Spleen (tissue), 11 donors: ENCODE data around the gene JAM3. TPM values are rescaled to one million over a fixed set of nuclear protein-coding genes. Genes with fewer than 3 reads are reported as not detected.

Source experiments
- DNase-seq: peaks from one replicate; pipeline ENCODE4 v3.0.0-alpha.2; 2020
- H3K27ac ChIP-seq, 8 donors: fragments of 200-600 bp; sonication (generic) in 7 of 8; 1 replicate in 4 of 8; 2 replicates in 4 of 8; pipeline versions ENCODE4 v1.5.0 to v1.8.0; 2016 to 2021; ENCODE audit warnings: inconsistent platforms in 4 of 8, mild to moderate bottlenecking in 4 of 8, moderate library complexity in 1 of 8
- H3K27me3 ChIP-seq, 7 donors: fragments of 200-600 bp; sonication (generic) in 6 of 7; replicated peaks in 1 of 7; 1 replicate in 4 of 7; 2 replicates in 3 of 7; pipeline versions ENCODE4 v1.5.0 to v1.8.0; 2016 to 2021; ENCODE audit warnings: inconsistent platforms in 3 of 7, mild to moderate bottlenecking in 1 of 7
- H3K36me3 ChIP-seq, 6 donors: fragments of 200-600 bp; sonication (generic) in 5 of 6; 1 replicate in 4 of 6; 2 replicates in 2 of 6; pipeline versions ENCODE4 v1.5.0 to v1.8.0; 2016 to 2021; ENCODE audit warnings: inconsistent platforms in 2 of 6
- H3K4me1 ChIP-seq, 6 donors: fragments of 200-600 bp; sonication (generic) in 5 of 6; 1 replicate in 3 of 6; 2 replicates in 3 of 6; pipeline versions ENCODE4 v1.5.0 to v1.8.0; 2016 to 2021; ENCODE audit warnings: inconsistent platforms in 3 of 6
- H3K4me3 ChIP-seq, 8 donors: fragments of 200-600 bp; sonication (generic) in 7 of 8; 1 replicate in 4 of 8; 2 replicates in 4 of 8; pipeline versions ENCODE4 v1.5.0 to v1.8.0; 2016 to 2021; ENCODE audit warnings: inconsistent platforms in 4 of 8, mild to moderate bottlenecking in 4 of 8, moderate library complexity in 2 of 8
- H3K9me3 ChIP-seq, 8 donors: fragments of 200-600 bp; sonication (generic) in 7 of 8; 1 replicate in 4 of 8; 2 replicates in 4 of 8; pipeline versions ENCODE4 v1.5.0 to v1.8.0; 2016 to 2021; ENCODE audit warnings: inconsistent platforms in 4 of 8
- CTCF ChIP-seq, 11 experiments: fragments of 200-600 bp in 7 of 11; fragments of 450-650 bp in 4 of 11; sonication (generic) in 4 of 11; IDR thresholded peaks in 8 of 11; conservative IDR thresholded peaks in 3 of 11; 1 replicate in 7 of 11; 2 replicates in 4 of 11; pipeline versions ENCODE4 v1.4.0 to v1.8.0; 2016 to 2021; ENCODE audit warnings: antibody characterized with exemption in 11 of 11, inconsistent platforms in 4 of 11, mild to moderate bottlenecking in 1 of 11
- POLR2A ChIP-seq, 3 donors: fragments of 450-650 bp; IDR thresholded peaks; one replicate each; pipeline ENCODE4 v1.5.1; 2017; ENCODE audit warnings: antibody characterized with exemption in 3 of 3, mild to moderate bottlenecking in 1 of 3
- POLR2AphosphoS5 ChIP-seq, 3 donors: sonication (generic); formaldehyde crosslinking; IDR thresholded peaks; one replicate each; pipeline ENCODE4 v1.5.1; 2017; ENCODE audit warnings: antibody characterized with exemption in 3 of 3
- WGBS, 5 donors: extraction: QIAGEN DNeasy Blood & Tissue Kit in 3 of 5; methylation state at CpG; one replicate each; pipeline versions ENCODE4 v1.1.5 to v1.1.7; 2013 to 2018; 5-methylcytosine and 5-hydroxymethylcytosine counted together
- intact Hi-C: fragments of 100-400 bp; cut with DNase I; formaldehyde crosslinking; loops from one replicate; pipeline ENCODE4 v1.15.0; 2023; ENCODE audit warnings: low total_unique reads
- polyA plus RNA-seq, 3 donors: library from polyadenylated mRNA; stranded (reverse); fragments of 200-250 nt; gene quantifications; one replicate each; pipeline ENCODE4 v1.2.1, GENCODE V29; 2013
- total RNA-seq, 7 donors: library from RNA; depleted of rRNA in 3 of 7; stranded (reverse); fragments of >200 nt in 3 of 7; fragmentation: NEBNext Ultra II Directional in 4 of 7; extraction: Animal tissue kit (Norgen Biotek cat#: 25700) in 4 of 7; gene quantifications; one replicate each; pipeline versions ENCODE4 v1.1.0 to v1.2.1, GENCODE V29; 2016 to 2021
- donor health status: healthy with polysubstance abuse.
- donor health status: DM: no; HTN: no; CAD: no; lungs with moderate emphysema.
- donor health status: DM: no; HTN: no; CAD: no.
- donor health status: Bipolar disorder and iron deficiency.
- donor health status: healthy.
- donor health status: DM: no; HTN: no; CAD: no.
- donor health status: DM: yes; HTN: yes; CAD: no.

JAM3 gene
- total and polyA plus RNA-seq, 10 donors, result 9.5 to 28.7 (median 23.2) TPM

GRCh38 chr11:134097166-134097565 lies 28.3 kb downstream of the JAM3 start:
- 87 to 97% (median 94%) methylated on average over 3 of the region's 3 CpGs for WGBS, 5 donors
- TF ChIP-seq CTCF (IDR thresholded peaks at IDR 0.05 in 8 of 11, conservative IDR thresholded peaks at IDR 0.05 in 3 of 11) (no peak), POLR2A (IDR thresholded peaks at IDR 0.05) (no peak), POLR2AphosphoS5 (IDR thresholded peaks at IDR 0.05) (no peak)

GRCh38 chr11:134098566-134099184 lies 29.8 kb downstream of the JAM3 start:
- no peak overlapping the region for H3K27ac ChIP-seq
- no peak for DNase-seq
- intact Hi-C loops, result no loop called here
- H3K9me3 ChIP-seq, result no peaks in the 10 kb centered on the region
- no peaks in the 10 kb centered on the region for H3K27me3 ChIP-seq
- WGBS, 5 donors, result 88 to 95% (median 92%) methylated on average over 3 of the region's 3 CpGs
- TF ChIP-seq CTCF (IDR thresholded peaks at IDR 0.05 in 8 of 11, conservative IDR thresholded peaks at IDR 0.05 in 3 of 11) (peak in 5 of 11 experiments; percentile 18 to 36 (median 30)), POLR2A (IDR thresholded peaks at IDR 0.05) (no peak)
- H3K4me1 ChIP-seq, result no peaks in the 10 kb centered on the region
- H3K36me3 ChIP-seq, result no peaks in the 10 kb centered on the region
- H3K4me3 ChIP-seq, result no peak overlapping the region

More at GRCh38 chr11:134097166-134097565, 28.3 kb downstream of the JAM3 start:
- Histone ChIP-seq H3K4me1 (no peaks in the 10 kb centered on the region), H3K36me3 (no peaks in the 10 kb centered on the region), H3K9me3 (no peaks in the 10 kb centered on the region), H3K27me3 (no peaks in the 10 kb centered on the region), H3K4me3 (no peak overlapping the region), H3K27ac (no peak overlapping the region)
- intact Hi-C loops, result no loop called here
- no peak for DNase-seq

- DNase-seq, result no peak
- no peaks in the 10 kb centered on the region for H3K9me3 ChIP-seq
- H3K4me3 ChIP-seq, result no peak overlapping the region
- no peaks in the 10 kb centered on the region for H3K36me3 ChIP-seq
- TF ChIP-seq CTCF (IDR thresholded peaks at IDR 0.05 in 8 of 11, conservative IDR thresholded peaks at IDR 0.05 in 3 of 11) (no peak), POLR2AphosphoS5 (IDR thresholded peaks at IDR 0.05) (no peak), POLR2A (IDR thresholded peaks at IDR 0.05) (no peak)
- no peaks in the 10 kb centered on the region for H3K27me3 ChIP-seq
- no peak overlapping the region for H3K27ac ChIP-seq
- 76 to 85% (median 82%) methylated on average over 2 of the region's 2 CpGs for WGBS, 5 donors
- H3K4me1 ChIP-seq, result no peaks in the 10 kb centered on the region
- intact Hi-C loops, result no loop called here
Measured at GRCh38 chr11:134100171-134100570, 31.3 kb downstream of the JAM3 start.

GRCh38 chr11:134101282-134101681 lies 32.4 kb downstream of the JAM3 start:
- intact Hi-C loops, result no loop called here
- Histone ChIP-seq H3K4me1 (no peaks in the 10 kb centered on the region), H3K9me3 (peaks cover 0 to under 1% (median 0%) of the 10 kb centered on the region in 8 donors), H3K36me3 (no peaks in the 10 kb centered on the region), H3K27me3 (no peaks in the 10 kb centered on the region), H3K27ac (no peak overlapping the region), H3K4me3 (no peak overlapping the region)
- no peak for DNase-seq
- TF ChIP-seq CTCF (IDR thresholded peaks at IDR 0.05 in 8 of 11, conservative IDR thresholded peaks at IDR 0.05 in 3 of 11) (no peak), POLR2A (IDR thresholded peaks at IDR 0.05) (no peak), POLR2AphosphoS5 (IDR thresholded peaks at IDR 0.05) (no peak)
